Hippocampal formation (tissue), 2 donors: ENCODE measurements around the gene ATXN7L1.

Experiments used
- DNase-seq, 2 donors: peaks; one replicate each; lab custom pipeline; 2025; lab: John Stamatoyannopoulos, UW

Gene ATXN7L1

GRCh38 chr7:105827151-105827875 lies 49.1 kb downstream of the ATXN7L1 start:
- DNase-seq: no peak

- no peak for DNase-seq
These were observed 50.3 kb downstream of the ATXN7L1 start for GRCh38 chr7:105826143-105826542.

- no peak for DNase-seq
These were observed 51.0 kb downstream of the ATXN7L1 start for GRCh38 chr7:105825371-105825770.

DNA sequence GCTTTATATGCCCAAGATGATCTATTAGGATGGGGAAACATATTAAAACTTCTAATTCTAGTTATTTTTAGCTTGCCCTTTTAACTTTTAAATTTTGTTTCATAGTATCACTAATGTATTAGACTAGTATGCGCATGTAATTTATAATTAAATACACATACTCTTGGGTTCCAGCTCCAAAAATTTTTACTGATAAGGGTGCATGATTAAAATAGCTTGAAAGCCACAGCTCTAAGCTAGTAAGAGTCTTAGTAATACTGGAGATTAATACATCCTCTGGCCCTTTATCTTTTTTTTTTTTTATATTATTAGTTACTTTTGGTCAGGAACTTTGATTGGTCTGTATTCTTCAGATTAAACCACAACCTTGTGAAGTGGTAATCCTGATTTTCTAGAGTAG lies 53.6 kb downstream of the ATXN7L1 start:
- DNase-seq: no peak

DNA sequence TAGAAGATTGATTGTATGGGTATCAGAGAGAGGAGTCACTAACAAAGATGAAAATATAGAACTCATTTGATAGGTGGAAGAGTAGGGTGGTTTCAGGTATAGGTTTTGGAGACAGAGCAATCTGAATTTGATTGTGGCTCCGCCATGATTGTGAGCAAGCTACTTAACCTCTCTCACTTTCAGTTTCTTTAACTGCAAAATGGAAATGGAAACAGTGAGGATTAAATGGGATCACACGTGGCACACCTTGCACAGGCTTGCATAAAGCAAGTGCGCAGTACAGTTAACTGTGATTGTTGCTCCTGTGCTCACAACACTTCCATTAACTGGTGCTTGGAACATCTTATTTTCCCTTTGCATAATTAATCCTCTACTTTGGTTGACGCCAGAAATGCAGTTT lies 54.9 kb downstream of the ATXN7L1 start:
- no peak for DNase-seq

DNA sequence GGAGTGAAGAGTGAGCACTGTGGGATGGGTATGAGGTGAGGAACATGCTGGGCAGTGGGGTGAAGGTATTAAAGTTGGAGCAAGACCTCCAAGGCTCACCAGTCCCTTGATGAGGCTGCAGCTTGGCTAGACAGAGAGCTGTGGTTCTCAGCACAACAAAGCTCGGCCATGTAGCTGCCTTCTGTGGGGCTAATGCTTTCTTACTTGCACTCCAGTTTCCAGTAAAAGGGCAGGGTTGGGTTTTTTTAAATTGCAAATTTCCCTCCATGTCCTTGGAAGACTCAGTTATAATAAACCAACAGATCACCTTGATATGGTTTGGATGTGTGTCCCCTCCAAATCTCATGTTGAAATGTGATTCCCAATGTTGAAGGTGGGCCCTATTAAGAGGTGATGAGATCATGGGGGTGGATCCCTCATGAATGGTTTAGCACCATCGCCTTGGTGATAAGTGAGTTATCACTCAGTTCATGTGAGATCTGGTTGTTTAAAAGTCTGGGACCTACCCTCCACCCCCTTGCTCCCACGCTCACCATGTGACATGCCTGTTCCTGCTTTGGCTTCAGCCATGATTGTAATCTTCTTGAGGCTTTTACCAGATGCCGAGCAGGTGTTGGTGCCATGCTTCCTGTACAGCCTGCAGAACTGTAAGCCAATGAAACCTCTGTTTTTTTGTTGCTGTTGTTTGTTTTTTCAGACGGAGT lies 55.9 kb downstream of the ATXN7L1 start:
- no peak for DNase-seq

- DNase-seq: no peak
These were observed 56.8 kb downstream of the ATXN7L1 start for GRCh38 chr7:105819559-105819958.

GRCh38 chr7:105816954-105817615 lies 59.3 kb downstream of the ATXN7L1 start:
- DNase-seq: no peak

DNA sequence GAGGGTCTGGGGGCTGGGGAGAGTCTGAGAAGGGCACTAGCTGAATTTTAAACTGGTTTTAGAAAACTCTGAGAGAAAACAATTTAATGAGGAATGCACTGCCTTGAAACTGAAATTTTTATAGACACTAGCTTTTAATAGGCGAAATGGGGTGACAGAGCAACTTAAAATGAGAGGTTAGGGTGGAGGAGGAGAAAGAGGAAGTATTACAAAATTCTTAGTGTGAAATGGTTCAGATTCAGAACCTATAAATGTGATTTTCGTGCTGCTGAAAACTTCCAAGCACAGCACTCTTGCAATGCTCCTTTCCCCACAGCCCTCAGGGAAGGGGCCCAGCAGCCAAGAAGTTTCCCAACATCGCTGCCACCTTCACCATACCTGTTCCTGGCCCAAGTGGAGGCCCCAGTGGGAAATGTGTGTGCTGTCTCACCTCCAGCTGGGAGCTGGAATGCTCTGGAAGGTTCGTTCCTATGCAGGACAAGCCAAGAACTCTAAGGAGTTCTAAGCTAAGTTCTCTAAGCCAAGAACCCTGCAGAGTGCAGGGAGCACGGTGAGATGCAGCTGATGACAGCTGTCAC lies 60.0 kb downstream of the ATXN7L1 start:
- no peak for DNase-seq

GRCh38 chr7:105815576-105815975 lies 60.8 kb downstream of the ATXN7L1 start:
- DNase-seq: no peak

DNA sequence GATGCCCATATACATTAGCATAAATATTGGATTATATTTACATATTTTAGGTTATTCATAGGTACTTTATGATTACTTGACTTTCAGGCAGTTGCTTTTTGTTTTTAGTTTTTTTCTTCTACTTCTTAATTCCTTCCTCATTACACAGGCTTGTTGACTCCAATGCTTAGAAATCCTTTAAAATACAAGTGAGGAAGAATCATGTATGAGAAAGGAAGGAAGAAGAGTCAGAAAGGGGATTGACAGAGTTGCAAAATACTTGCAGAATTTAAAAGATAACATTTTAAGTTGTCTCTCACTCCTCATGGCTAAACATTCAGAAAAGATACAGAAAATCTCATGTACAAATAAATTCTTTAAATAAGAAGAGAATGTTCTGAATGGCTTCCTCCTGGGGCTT lies 61.9 kb downstream of the ATXN7L1 start:
- no peak for DNase-seq

GRCh38 chr7:105811189-105811847 lies 65.1 kb downstream of the ATXN7L1 start:
- DNase-seq: no peak

- DNase-seq: no peak
These were observed 65.8 kb downstream of the ATXN7L1 start for GRCh38 chr7:105810556-105810955.

- DNase-seq: no peak
These were observed 67.5 kb downstream of the ATXN7L1 start for GRCh38 chr7:105808703-105809590.

DNA sequence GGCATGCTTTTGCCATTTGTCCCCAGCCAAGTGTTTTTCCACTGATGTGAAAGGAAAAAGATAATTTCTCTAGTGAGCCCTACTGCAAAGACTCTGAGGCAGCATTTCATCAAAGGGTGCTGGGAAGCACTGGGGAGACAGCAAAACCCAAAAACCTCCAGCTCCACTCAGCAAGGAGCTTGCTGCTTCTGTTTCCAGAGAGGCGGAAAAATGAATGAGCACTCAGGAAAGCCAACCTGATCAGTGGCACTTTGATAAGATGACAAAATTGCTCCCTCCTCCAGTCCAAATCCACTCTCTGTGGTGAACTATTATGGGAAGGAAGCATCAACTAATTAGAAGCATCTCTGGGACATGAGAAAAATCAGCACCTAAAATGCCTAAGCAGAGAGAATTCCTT lies 68.2 kb downstream of the ATXN7L1 start:
- DNase-seq: no peak

GRCh38 chr7:105807448-105807762 lies 69.0 kb downstream of the ATXN7L1 start:
- DNase-seq: no peak

DNA sequence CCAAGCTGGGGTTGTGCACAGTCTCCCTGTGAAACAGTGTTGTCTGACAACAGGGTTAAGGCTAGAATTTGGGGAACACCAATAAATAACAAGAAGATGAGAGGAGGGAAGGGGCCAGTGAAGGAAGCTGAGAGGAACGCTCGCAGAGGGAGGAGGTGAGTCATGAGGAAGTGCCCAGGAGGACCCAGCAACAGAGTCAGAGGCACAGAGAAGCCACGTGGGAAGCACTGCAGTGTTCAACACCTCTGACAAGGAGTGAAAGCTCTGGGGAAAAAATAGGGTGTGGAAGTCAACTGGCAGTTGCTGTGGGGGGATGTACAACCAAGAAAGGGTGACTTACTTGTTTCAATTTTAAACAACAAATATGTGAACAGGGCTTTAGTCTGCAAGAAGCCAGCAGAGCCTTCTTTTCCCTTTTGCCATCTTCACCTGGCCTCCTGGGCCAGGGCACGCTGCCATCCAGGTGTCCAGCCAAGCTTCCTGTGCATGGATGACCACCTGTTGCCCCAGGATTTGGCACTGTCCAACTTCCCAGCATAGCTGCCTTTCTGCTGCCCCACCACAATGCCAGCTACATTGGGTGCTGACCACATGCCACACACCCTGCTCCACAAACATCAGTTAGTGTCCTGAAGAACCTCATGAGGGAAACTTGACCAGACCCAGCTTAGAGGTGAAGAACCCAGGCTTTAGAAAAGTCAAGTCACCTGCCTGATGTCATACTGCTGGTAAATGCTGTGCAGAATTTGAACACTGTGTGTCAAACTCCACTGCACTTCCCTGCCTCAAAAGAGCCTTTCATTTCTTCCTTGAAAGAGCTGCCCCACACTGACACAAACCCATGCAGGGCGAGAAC lies 69.6 kb downstream of the ATXN7L1 start:
- DNase-seq: no peak

- DNase-seq: no peak
These were observed 70.9 kb downstream of the ATXN7L1 start for GRCh38 chr7:105805447-105806019.

DNA sequence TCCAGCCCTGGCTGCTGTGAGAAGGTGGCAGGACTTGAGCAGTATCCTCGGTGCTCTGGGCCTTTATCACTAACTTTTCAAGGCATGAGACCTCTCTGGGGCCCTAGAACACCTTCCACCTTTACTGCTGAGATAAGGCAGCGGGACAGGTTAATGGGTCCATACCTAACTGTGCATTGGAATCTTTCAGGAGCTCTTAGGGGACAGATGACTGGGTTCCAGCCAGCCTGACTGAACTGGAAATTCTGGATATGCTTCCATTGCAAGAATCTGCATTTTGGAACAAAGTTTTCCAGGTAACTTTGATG lies 73.0 kb downstream of the ATXN7L1 start:
- DNase-seq: no peak
